Fibroblast of pulmonary artery (primary cell): ENCODE measurements around the gene BCORL1.

Experiments used
- DNase-seq: peaks from one replicate; pipeline ENCODE4 v3.0.0-alpha.2; 2010; ENCODE audit warnings: low read depth
- H3K4me3 ChIP-seq: replicated peaks from 2 replicates; pipeline ENCODE4 v1.5.1; 2011; ENCODE audit warnings: low read depth, mild to moderate bottlenecking, control low read depth, low read length, moderate library complexity
- TF ChIP-seq, protein P1 (sequence below): IDR thresholded peaks from 2 replicates; pipeline ENCODE4 v1.5.1; 2011; ENCODE audit warnings: mild to moderate bottlenecking, control low read depth, low read length, inconsistent platforms; ENCODE audit errors: missing control alignments

The BCORL1 gene

DNA sequence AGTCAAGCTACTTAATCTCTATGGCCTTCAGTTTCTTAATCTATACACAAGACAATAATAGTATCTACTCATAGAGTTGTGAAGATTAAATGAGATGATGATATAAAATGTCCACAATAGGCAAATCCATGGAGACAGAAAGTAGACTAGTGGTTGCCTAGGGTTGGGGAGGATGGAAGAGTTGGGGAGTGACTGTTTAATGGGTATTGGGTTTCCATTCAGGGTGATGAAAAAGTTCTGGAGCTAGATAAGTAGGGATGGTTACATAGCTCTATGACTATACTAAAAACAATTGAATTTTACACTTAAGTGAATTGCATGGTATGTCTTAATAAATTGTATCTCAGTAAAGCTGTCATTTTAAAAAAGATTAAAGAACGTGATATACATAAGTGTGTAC, 35.7 kb downstream of the BCORL1 start:
- no peak overlapping the region for H3K4me3 ChIP-seq
- TF ChIP-seq, protein P1, sequence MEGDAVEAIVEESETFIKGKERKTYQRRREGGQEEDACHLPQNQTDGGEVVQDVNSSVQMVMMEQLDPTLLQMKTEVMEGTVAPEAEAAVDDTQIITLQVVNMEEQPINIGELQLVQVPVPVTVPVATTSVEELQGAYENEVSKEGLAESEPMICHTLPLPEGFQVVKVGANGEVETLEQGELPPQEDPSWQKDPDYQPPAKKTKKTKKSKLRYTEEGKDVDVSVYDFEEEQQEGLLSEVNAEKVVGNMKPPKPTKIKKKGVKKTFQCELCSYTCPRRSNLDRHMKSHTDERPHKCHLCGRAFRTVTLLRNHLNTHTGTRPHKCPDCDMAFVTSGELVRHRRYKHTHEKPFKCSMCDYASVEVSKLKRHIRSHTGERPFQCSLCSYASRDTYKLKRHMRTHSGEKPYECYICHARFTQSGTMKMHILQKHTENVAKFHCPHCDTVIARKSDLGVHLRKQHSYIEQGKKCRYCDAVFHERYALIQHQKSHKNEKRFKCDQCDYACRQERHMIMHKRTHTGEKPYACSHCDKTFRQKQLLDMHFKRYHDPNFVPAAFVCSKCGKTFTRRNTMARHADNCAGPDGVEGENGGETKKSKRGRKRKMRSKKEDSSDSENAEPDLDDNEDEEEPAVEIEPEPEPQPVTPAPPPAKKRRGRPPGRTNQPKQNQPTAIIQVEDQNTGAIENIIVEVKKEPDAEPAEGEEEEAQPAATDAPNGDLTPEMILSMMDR = no peak
- no peak for DNase-seq

DNA sequence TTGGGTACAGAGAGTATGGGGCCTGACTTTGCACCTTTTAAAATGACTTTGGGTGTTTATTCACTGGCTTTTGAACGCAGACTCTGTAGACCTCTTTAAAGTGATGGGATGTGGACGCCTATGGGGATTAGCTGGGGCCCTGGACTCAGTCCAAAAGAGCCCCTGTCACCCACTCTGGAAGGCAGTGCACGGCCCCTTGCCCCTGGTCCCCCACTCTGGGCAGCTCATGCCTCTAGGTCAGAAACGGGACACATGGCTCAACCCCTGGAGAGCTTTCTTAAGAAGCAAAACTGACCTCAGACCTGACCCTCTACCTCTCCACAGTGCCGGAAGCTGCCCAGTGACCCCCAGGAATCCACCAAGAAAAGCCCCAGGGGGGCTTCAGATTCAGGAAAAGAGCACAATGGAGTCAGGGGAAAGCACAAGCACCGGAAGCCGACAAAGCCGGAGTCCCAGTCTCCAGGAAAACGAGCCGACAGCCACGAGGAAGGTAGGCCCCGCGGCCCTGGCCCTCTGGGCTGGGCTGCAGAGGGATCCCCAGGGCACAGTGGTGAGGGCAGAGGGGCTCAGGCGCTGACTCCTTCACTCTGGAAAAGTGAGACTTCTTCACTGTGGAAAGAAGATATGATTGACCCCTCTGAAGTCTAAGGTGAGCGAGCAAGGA, 38.4 kb downstream of the BCORL1 start:
- DNase-seq = no peak
- TF ChIP-seq, protein P1 = no peak
- H3K4me3 ChIP-seq = no peak overlapping the region

DNA sequence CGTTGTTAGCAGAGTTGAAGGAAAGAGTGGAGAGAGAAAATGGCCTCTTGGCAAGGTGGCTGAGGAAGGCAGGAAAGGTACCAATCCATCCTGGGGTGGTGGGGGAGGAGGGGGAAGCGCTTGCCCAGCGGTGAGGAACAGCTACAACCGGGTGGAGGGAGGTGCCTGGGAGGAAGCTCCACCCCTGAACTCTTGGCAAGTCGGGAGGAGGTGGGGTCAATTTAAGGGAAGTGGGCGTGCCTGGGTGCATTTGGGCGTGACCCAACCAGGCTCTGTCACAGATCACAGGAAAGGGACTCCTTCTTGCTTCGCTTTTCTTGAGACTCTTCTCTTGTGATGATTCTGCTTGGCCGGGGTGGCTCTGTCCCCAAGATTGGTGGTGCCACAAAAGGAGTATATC, 41.7 kb downstream of the BCORL1 start:
- DNase-seq = peak; percentile 70
- TF ChIP-seq, protein P1 = no peak
- no peak overlapping the region for H3K4me3 ChIP-seq

DNA sequence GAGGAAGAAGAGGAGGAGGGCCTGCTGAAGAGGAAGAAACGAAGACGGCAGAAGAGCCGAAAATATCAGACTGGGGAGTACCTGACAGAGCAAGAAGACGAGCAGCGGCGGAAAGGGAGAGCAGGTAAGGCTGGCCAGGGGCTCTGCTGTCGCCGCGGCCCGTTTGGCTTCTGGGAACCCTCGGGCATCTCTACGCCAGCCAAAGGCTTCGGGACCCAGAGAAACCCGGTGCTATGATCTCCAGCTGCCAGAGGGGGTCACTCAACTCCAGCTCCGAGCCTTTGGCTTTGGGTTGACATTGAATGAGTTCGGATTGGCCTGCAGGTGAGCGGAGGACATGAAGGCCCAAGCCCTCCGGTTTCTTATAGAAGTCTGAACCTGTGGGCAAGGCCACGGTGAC, 42.8 kb downstream of the BCORL1 start:
- H3K4me3 ChIP-seq = no peak overlapping the region
- no peak for DNase-seq
- TF ChIP-seq, protein P1 = no peak

DNA sequence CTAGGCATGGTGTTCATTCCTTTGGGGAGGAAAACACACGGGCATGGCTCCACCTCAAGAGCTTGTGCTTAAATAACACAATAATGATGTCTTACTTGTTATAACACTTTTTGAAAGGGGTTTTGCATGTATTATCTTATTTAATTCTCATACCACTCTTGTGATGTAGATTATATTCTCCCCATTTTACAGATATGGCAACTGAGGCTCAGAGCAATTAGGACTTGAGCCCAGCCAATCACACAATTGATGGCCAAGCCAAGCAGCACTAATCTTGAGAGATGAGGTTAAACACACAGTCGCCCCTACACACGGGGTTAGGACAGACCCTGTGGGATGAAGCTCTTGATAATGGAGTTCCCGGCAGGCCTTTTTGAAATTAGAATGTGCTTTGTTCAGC, 45.1 kb downstream of the BCORL1 start:
- TF ChIP-seq, protein P1 = no peak
- no peak overlapping the region for H3K4me3 ChIP-seq
- DNase-seq = no peak

DNA sequence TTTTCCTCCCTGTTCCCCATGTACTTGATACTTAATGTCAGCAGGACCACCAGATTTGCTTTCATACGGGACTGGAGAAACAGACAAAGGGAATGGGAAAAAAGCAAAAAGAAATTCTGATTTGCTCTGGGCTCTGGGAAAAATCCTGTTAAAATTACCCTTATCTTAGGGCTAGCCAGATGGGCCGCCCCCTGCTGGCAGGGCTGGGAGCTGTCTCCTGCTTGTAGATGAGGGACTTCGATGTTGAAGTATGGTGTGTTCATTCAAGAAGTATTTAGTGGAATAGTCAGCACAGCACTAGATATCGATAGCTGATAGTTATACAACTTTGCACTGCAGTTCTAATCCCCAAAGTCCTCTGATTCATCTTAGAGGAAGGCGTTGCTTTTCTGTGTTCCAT, 45.8 kb downstream of the BCORL1 start:
- TF ChIP-seq, protein P1 = peak; percentile 65

DNA sequence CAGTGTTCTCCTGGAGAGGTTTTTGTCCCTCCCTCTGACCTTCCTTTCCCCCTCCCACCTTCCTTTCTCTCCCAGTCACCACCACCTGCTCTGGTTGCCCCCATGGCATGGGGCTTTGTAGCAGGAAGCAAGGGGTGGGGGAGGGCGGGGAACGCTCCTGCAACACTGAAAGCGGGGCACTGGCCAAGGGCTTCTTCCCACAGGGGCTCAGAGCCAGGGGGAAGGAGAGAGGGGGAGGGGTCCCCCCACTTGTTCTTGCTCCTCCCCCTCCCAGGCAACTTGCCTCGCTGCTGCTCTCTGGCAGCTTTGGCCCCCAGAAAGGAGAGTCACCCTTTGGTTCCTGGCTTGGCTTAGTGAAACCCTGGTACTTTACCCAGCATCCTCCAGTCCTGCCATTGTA, 48.4 kb downstream of the BCORL1 start:
- no peak overlapping the region for H3K4me3 ChIP-seq
- TF ChIP-seq, protein P1 = no peak
- no peak for DNase-seq

More for the DNA sequence above, 45.8 kb downstream of the BCORL1 start:
- DNase-seq = peak; percentile 60
- no peak overlapping the region for H3K4me3 ChIP-seq
